NT2/D1 (cell line): ENCODE measurements around the gene ARHGAP5.

ENCODE experiments used
- YY1 ChIP-seq: IDR thresholded peaks from 2 replicates; pipeline ENCODE4 v1.6.1; 2011; ENCODE audit not compliant: insufficient read length, insufficient read depth
- ZNF274 ChIP-seq: IDR thresholded peaks from 2 replicates; pipeline ENCODE4 v1.6.1; 2011; ENCODE audit warnings: mild to moderate bottlenecking, low read depth, low read length

DNA sequence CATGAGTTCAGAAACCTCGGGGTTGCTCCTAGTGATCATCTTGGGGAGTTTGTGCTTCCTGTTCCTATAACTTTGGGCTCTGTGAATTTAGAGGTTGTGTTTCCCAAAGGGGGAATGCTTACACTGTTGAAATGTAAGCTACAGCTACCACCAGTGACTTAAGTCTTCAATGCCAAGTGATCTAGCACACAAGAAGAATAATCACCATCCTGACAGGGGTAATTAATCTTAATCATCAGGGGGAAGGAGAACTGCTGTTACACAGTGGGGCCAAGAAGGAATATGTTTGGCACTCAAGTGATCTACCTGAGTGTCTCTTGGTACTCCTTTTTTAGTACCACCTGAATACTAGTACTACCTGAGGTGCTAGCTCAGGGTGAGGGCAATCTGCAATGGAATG lies 89.8 kb downstream of the ARHGAP5 start:
- TF ChIP-seq YY1 (no peak), ZNF274 (no peak)
